DND-41 (cell line): ENCODE results near the gene TMEM11.
"Not testable (repeated sequence)": the region's sequence is repeated elsewhere in the genome, so short reads cannot be mapped to it uniquely, and the experiment has no call there.

Experiments used
- ATAC-seq: fragments of 200-7000 bp; cut with Tn5 transposase; 3 replicates; pipeline ENCODE4 v1.9.1; 2021; ENCODE audit warnings: low read depth; ENCODE audit not compliant: insufficient read depth
- DNase-seq: peaks from one replicate; pipeline ENCODE4 v3.0.0-alpha.2; 2020
- H2AFZ ChIP-seq: 2 replicates; pipeline ENCODE4 v1.6.0; 2012; ENCODE audit warnings: low read depth, low read length
- H3K27ac ChIP-seq: 2 replicates; pipeline ENCODE4 v1.5.1; 2012; ENCODE audit warnings: low read length, inconsistent platforms
- H3K27me3 ChIP-seq: fragments of 200-600 bp; sonication (generic); 2 replicates; pipeline ENCODE4 v1.6.0; 2012; ENCODE audit warnings: low read length, mild to moderate bottlenecking, inconsistent platforms; ENCODE audit not compliant: insufficient read depth, poor library complexity
- H3K36me3 ChIP-seq: 2 replicates; pipeline ENCODE4 v1.5.1; 2012; ENCODE audit warnings: low read length, inconsistent platforms; ENCODE audit not compliant: insufficient read depth
- H3K4me1 ChIP-seq: 2 replicates; pipeline ENCODE4 v1.5.1; 2012; ENCODE audit warnings: mild to moderate bottlenecking, low read length; ENCODE audit not compliant: insufficient read depth
- H3K4me2 ChIP-seq: 2 replicates; pipeline ENCODE4 v1.6.0; 2012; ENCODE audit warnings: mild to moderate bottlenecking, moderate library complexity, low read length, inconsistent platforms; ENCODE audit not compliant: insufficient read depth
- H3K4me3 ChIP-seq, 2 experiments: fragments of 200-600 bp in 1 of 2; shearing (Covaris generic) in 1 of 2; 2 replicates each; pipeline ENCODE4 v1.5.1; 2012 to 2016; ENCODE audit warnings: inconsistent platforms in 2 of 2, low read length in 2 of 2, mild to moderate bottlenecking in 2 of 2, low read depth in 1 of 2, moderate library complexity in 1 of 2
- H3K79me2 ChIP-seq: 2 replicates; pipeline ENCODE4 v1.6.0; 2012; ENCODE audit warnings: low read length, inconsistent platforms; ENCODE audit not compliant: insufficient read depth
- H3K9ac ChIP-seq: 2 replicates; pipeline ENCODE4 v1.6.0; 2012; ENCODE audit warnings: low read depth, mild to moderate bottlenecking, inconsistent platforms, low read length, moderate library complexity
- H3K9me3 ChIP-seq: 2 replicates; pipeline ENCODE4 v1.5.1; 2012; ENCODE audit warnings: low read length, moderate library complexity, mild to moderate bottlenecking, inconsistent platforms; ENCODE audit not compliant: insufficient read depth, severe bottlenecking
- H4K20me1 ChIP-seq: 2 replicates; pipeline ENCODE4 v1.6.0; 2012; ENCODE audit warnings: low read length; ENCODE audit not compliant: insufficient read depth
- CTCF ChIP-seq: IDR thresholded peaks from 2 replicates; pipeline ENCODE4 v1.5.1; 2012; ENCODE audit warnings: borderline replicate concordance, low read length, moderate library complexity, mild to moderate bottlenecking; ENCODE audit not compliant: poor library complexity, severe bottlenecking; ENCODE audit errors: extremely low read depth
- EZH2 ChIP-seq: IDR thresholded peaks from 3 replicates; pipeline ENCODE4 v1.6.1; 2012; ENCODE audit warnings: borderline replicate concordance, low read depth, mild to moderate bottlenecking, moderate library complexity, low read length, inconsistent platforms; ENCODE audit not compliant: severe bottlenecking

Gene TMEM11

GRCh38 chr17:21231533-21231932, 17.6 kb upstream of the TMEM11 start:
- Histone ChIP-seq H3K9me3 (no peaks in the 10 kb centered on the region), H2AFZ (no peak overlapping the region)
- no peak for TF ChIP-seq EZH2
- TF ChIP-seq CTCF: no peak

GRCh38 chr17:21228845-21229244, 14.9 kb upstream of the TMEM11 start:
- Histone ChIP-seq H3K79me2 (no peaks in the 10 kb centered on the region), H3K27ac (no peak overlapping the region), H3K27me3 (no peaks in the 10 kb centered on the region), H3K4me2 (no peak overlapping the region), H3K36me3 (peaks cover 8% of the 10 kb centered on the region; the same call in 1 of the 2 replicates), H3K9ac (no peak overlapping the region), H3K4me3 (no peak overlapping the region), H4K20me1 (peaks cover 8% of the 10 kb centered on the region; the same call in 1 of the 2 replicates), H2AFZ (no peak overlapping the region), H3K4me1 (no peaks in the 10 kb centered on the region), H3K9me3 (no peaks in the 10 kb centered on the region)
- DNase-seq: no peak
- no peak for ATAC-seq
- TF ChIP-seq CTCF (no peak), EZH2 (no peak)

More at GRCh38 chr17:21231533-21231932, 17.6 kb upstream of the TMEM11 start:
- H3K4me2 ChIP-seq: no peak overlapping the region
- H4K20me1 ChIP-seq: peaks cover 8% of the 10 kb centered on the region; the same call in 1 of the 2 replicates
- H3K79me2 ChIP-seq: no peaks in the 10 kb centered on the region
- no peak overlapping the region for H3K4me3 ChIP-seq
- DNase-seq: no peak
- no peaks in the 10 kb centered on the region for H3K4me1 ChIP-seq
- no peaks in the 10 kb centered on the region for H3K27me3 ChIP-seq
- ATAC-seq: no peak
- H3K9ac ChIP-seq: no peak overlapping the region
- H3K36me3 ChIP-seq: peaks cover 8% of the 10 kb centered on the region; the same call in 1 of the 2 replicates
- H3K27ac ChIP-seq: no peak overlapping the region

- DNase-seq (no peak), ATAC-seq (no peak)
- H3K4me2 ChIP-seq: no peak overlapping the region
- H3K4me1 ChIP-seq: no peaks in the 10 kb centered on the region
- no peak for TF ChIP-seq EZH2
- TF ChIP-seq CTCF: no peak
- H3K9me3 ChIP-seq: no peaks in the 10 kb centered on the region
- peaks cover 8% of the 10 kb centered on the region; the same call in 1 of the 2 replicates for H3K36me3 ChIP-seq
- no peak overlapping the region for H3K27ac ChIP-seq
- no peak overlapping the region for H3K4me3 ChIP-seq
- peaks cover 7% of the 10 kb centered on the region for H4K20me1 ChIP-seq
- no peaks in the 10 kb centered on the region for H3K27me3 ChIP-seq
- no peak overlapping the region for H2AFZ ChIP-seq
- peaks cover 1% of the 10 kb centered on the region; the same call in 1 of the 2 replicates for H3K79me2 ChIP-seq
- no peak overlapping the region for H3K9ac ChIP-seq
Measured at GRCh38 chr17:21228111-21228510, 14.2 kb upstream of the TMEM11 start.

GRCh38 chr17:21227277-21227676, 13.3 kb upstream of the TMEM11 start:
- H4K20me1 ChIP-seq: peaks cover 15% of the 10 kb centered on the region
- H3K4me1 ChIP-seq, DNase-seq, ATAC-seq, H3K27me3 ChIP-seq, H3K4me3 ChIP-seq, H3K9me3 ChIP-seq, H3K79me2 ChIP-seq, H3K9ac ChIP-seq, H3K27ac ChIP-seq, H3K4me2 ChIP-seq, H2AFZ ChIP-seq: not testable (repeated sequence)
- peaks cover 14% of the 10 kb centered on the region for H3K36me3 ChIP-seq
